ENCODE results near the gene PYGB.
"Not testable (repeated sequence)": the region's sequence is repeated elsewhere in the genome, so short reads cannot be mapped to it uniquely, and the experiment has no call there.

PYGB gene

GRCh38 chr20:25236450-25237304 is 11.2 kb upstream of the PYGB start:
- peak overlapping the region; percentile 91 for H3K27ac ChIP-seq
- TF ChIP-seq CTCF (IDR thresholded peaks at IDR 0.05) (no peak), ZFX (IDR thresholded peaks at IDR 0.05; ENCODE audit: borderline replicate concordance) (no peak)

GRCh38 chr20:25237610-25238318 is 10.1 kb upstream of the PYGB start:
- peak overlapping the region; percentile 91 for H3K27ac ChIP-seq
- no peak for TF ChIP-seq CTCF (IDR thresholded peaks at IDR 0.05)
- no peak for TF ChIP-seq ZFX (IDR thresholded peaks at IDR 0.05; ENCODE audit: borderline replicate concordance)

GRCh38 chr20:25238319-25239037 is 9.4 kb upstream of the PYGB start:
- TF ChIP-seq CTCF (IDR thresholded peaks at IDR 0.05) (no peak), ZFX (IDR thresholded peaks at IDR 0.05; ENCODE audit: borderline replicate concordance) (no peak)
- peak overlapping the region; percentile 91 for H3K27ac ChIP-seq

- no peak overlapping the region; the same call in 1 of the 2 replicates for H3K27ac ChIP-seq
- TF ChIP-seq ZFX (IDR thresholded peaks at IDR 0.05; ENCODE audit: borderline replicate concordance) (no peak), CTCF (IDR thresholded peaks at IDR 0.05) (no peak)
Observed at GRCh38 chr20:25239387-25240370, 8.2 kb upstream of the PYGB start.

- H3K27ac ChIP-seq: not testable (repeated sequence)
Observed at GRCh38 chr20:25240851-25241658, 6.8 kb upstream of the PYGB start.

- H3K27ac ChIP-seq: not testable (repeated sequence)
Observed at GRCh38 chr20:25241659-25241955, 6.3 kb upstream of the PYGB start.

GRCh38 chr20:25242231-25242630 is 5.7 kb upstream of the PYGB start:
- TF ChIP-seq ZFX (IDR thresholded peaks at IDR 0.05; ENCODE audit: borderline replicate concordance): no peak
- no peak for TF ChIP-seq CTCF (IDR thresholded peaks at IDR 0.05)
- H3K27ac ChIP-seq: no peak overlapping the region

All from 22Rv1 (cell line).